Measurements from ENCODE around the gene GALNTL6.
"Not testable (repeated sequence)": the region's sequence is repeated elsewhere in the genome, so short reads cannot be mapped to it uniquely, and the experiment has no call there.

GALNTL6 gene

GRCh38 chr4:172411149-172411548 is 597.9 kb downstream of the GALNTL6 start:
- DNase-seq, result peak; percentile 69

- no peak for DNase-seq
These were observed 599.8 kb downstream of the GALNTL6 start for GRCh38 chr4:172412851-172413580.

GRCh38 chr4:172428979-172429378 is 615.8 kb downstream of the GALNTL6 start:
- DNase-seq, result not testable (repeated sequence)

GRCh38 chr4:172480471-172480870 is 667.3 kb downstream of the GALNTL6 start:
- no peak for DNase-seq

GRCh38 chr4:172481802-172482508 is 668.8 kb downstream of the GALNTL6 start:
- DNase-seq, result no peak

- no peak for DNase-seq
These were observed 671.8 kb downstream of the GALNTL6 start for GRCh38 chr4:172485007-172485406.

- no peak for DNase-seq
These were observed 673.3 kb downstream of the GALNTL6 start for GRCh38 chr4:172486531-172486930.

- DNase-seq, result no peak
These were observed 676.7 kb downstream of the GALNTL6 start for GRCh38 chr4:172489861-172490260.

GRCh38 chr4:172495769-172496168 is 682.6 kb downstream of the GALNTL6 start:
- no peak for DNase-seq

GRCh38 chr4:172497321-172497720 is 684.1 kb downstream of the GALNTL6 start:
- no peak for DNase-seq

- DNase-seq, result no peak
These were observed 700.8 kb downstream of the GALNTL6 start for GRCh38 chr4:172514011-172514410.

GRCh38 chr4:172514801-172515200 is 701.6 kb downstream of the GALNTL6 start:
- no peak for DNase-seq

- no peak for DNase-seq
These were observed 702.2 kb downstream of the GALNTL6 start for GRCh38 chr4:172515266-172515879.

GRCh38 chr4:172517391-172517790 is 704.2 kb downstream of the GALNTL6 start:
- peak; percentile 51 for DNase-seq

- no peak for DNase-seq
These were observed 708.0 kb downstream of the GALNTL6 start for GRCh38 chr4:172521248-172521647.

GRCh38 chr4:172521680-172522079 is 708.5 kb downstream of the GALNTL6 start:
- DNase-seq, result no peak

- no peak for DNase-seq
These were observed 730.0 kb downstream of the GALNTL6 start for GRCh38 chr4:172543249-172543648.

- DNase-seq, result no peak
These were observed 733.6 kb downstream of the GALNTL6 start for GRCh38 chr4:172546782-172547181.

- DNase-seq, result peak; percentile 58
These were observed 734.5 kb downstream of the GALNTL6 start for GRCh38 chr4:172547724-172548123.

GRCh38 chr4:172553216-172553615 is 740.0 kb downstream of the GALNTL6 start:
- DNase-seq, result no peak

GRCh38 chr4:172554588-172554987 is 741.4 kb downstream of the GALNTL6 start:
- no peak for DNase-seq

GRCh38 chr4:172555725-172556124 is 742.5 kb downstream of the GALNTL6 start:
- DNase-seq, result no peak

GRCh38 chr4:172573899-172574298 is 760.7 kb downstream of the GALNTL6 start:
- no peak for DNase-seq

- no peak for DNase-seq
These were observed 765.5 kb downstream of the GALNTL6 start for GRCh38 chr4:172578712-172579111.
